Natural killer cell (primary cell): Measurements from ENCODE around the gene SH2D3A. TPM values are rescaled to one million over a fixed set of nuclear protein-coding genes. Genes with fewer than 3 reads are reported as not detected.

Experiments
- ATAC-seq, 3 donors: fragments of 150-1000 bp in 2 of 3; fragments of 200-7000 bp in 1 of 3; cut with Tn5 transposase; 1 replicate in 1 of 3; 2 replicates in 2 of 3; pipeline ENCODE4 v1.10.0; 2021; ENCODE audit warnings: mild to moderate bottlenecking in 2 of 3, moderate library complexity in 2 of 3
- DNase-seq, 2 donors: peaks; one replicate each; pipeline versions ENCODE4 v3.0.0 to v3.0.0-alpha.2; 2013 to 2021; ENCODE audit warnings: mixed read lengths in 1 of 2
- H3K27ac ChIP-seq: one replicate; pipeline ENCODE4 v1.5.1; 2013; ENCODE audit warnings: mild to moderate bottlenecking, low read length
- H3K27me3 ChIP-seq: one replicate; pipeline ENCODE4 v1.6.1; 2013; ENCODE audit warnings: low read length; ENCODE audit not compliant: control insufficient read depth, insufficient read depth
- H3K36me3 ChIP-seq: one replicate; pipeline ENCODE4 v1.6.1; 2013; ENCODE audit warnings: low read length; ENCODE audit not compliant: control insufficient read depth, insufficient read depth
- H3K4me1 ChIP-seq: one replicate; pipeline ENCODE4 v1.6.1; 2013; ENCODE audit warnings: low read length; ENCODE audit not compliant: control insufficient read depth, insufficient read depth
- H3K4me3 ChIP-seq: one replicate; pipeline ENCODE4 v1.5.1; 2013; ENCODE audit warnings: low read length
- H3K9me3 ChIP-seq: one replicate; pipeline ENCODE4 v1.6.1; 2013; ENCODE audit warnings: low read length; ENCODE audit not compliant: control insufficient read depth, insufficient read depth
- H3K27ac Mint-ChIP-seq, 2 donors: one replicate each; pipeline ENCODE4 v1.8.0; 2022; ENCODE audit warnings: mild to moderate bottlenecking in 2 of 2, mixed read lengths in 2 of 2, moderate library complexity in 1 of 2
- H3K27me3 Mint-ChIP-seq, 2 donors: one replicate each; pipeline ENCODE4 v1.8.0; 2022; ENCODE audit warnings: low read depth in 2 of 2, mixed read lengths in 2 of 2
- H3K36me3 Mint-ChIP-seq: one replicate; pipeline ENCODE4 v1.8.0; 2022; ENCODE audit warnings: mixed read lengths
- H3K4me1 Mint-ChIP-seq, 2 donors: one replicate each; pipeline ENCODE4 v1.8.0; 2022; ENCODE audit warnings: mixed read lengths in 2 of 2
- H3K4me3 Mint-ChIP-seq: one replicate; pipeline ENCODE4 v1.8.0; 2022; ENCODE audit warnings: mild to moderate bottlenecking, moderate library complexity, mixed read lengths
- H3K9me3 Mint-ChIP-seq, 2 donors: one replicate each; pipeline ENCODE4 v1.8.0; 2022; ENCODE audit warnings: mixed read lengths in 2 of 2
- WGBS: methylation state at CpG from one replicate; pipeline ENCODE4 v1.1.7; 2013; ENCODE audit warnings: missing lambda C conversion rate; ENCODE audit not compliant: insufficient coverage; 5-methylcytosine and 5-hydroxymethylcytosine counted together
- intact Hi-C: fragments of 100-400 bp; cut with micrococcal nuclease; formaldehyde crosslinking; loops from one replicate; pipeline ENCODE4 v1.14.2; 2022
- total RNA-seq, 4 donors: library from RNA; stranded (reverse); fragments of 120-200 nt in 1 of 4; gene quantifications; one replicate each; pipeline versions ENCODE4 v1.2.3 to v1.2.4, GENCODE V29; 2013 to 2022
- TF ChIP-seq, protein P1 (sequence below): fragments of 200-600 bp; IDR thresholded peaks from one replicate; pipeline ENCODE4 v1.8.0; 2022; ENCODE audit warnings: antibody characterized with exemption

Gene SH2D3A
- total RNA-seq, 3 donors from 2014 or later (not counting 1 experiment from before 2014, with no cell fraction given), result 14.6 to 20.1 (median 15.3) TPM

DNA sequence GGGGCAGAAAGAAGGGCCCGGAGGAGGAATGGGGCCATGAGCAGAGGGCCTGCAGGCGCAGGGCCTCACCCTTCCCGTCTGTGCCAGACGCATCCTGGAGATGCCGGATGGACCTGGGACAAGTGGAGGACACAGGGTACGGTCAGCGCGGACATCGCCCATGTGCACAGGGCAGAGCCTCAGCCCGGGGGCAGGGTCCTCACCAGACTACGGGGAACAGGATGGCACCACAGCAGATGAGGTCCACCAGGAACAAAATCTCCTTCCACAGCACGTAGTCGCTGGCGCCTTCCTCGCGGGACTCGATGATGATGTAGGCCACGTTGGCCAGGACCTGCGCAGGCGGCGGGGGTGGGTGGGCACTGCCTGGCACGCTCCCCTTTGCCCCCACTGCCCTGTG lies 35.4 kb downstream of the SH2D3A start:
- TF ChIP-seq, protein P1, sequence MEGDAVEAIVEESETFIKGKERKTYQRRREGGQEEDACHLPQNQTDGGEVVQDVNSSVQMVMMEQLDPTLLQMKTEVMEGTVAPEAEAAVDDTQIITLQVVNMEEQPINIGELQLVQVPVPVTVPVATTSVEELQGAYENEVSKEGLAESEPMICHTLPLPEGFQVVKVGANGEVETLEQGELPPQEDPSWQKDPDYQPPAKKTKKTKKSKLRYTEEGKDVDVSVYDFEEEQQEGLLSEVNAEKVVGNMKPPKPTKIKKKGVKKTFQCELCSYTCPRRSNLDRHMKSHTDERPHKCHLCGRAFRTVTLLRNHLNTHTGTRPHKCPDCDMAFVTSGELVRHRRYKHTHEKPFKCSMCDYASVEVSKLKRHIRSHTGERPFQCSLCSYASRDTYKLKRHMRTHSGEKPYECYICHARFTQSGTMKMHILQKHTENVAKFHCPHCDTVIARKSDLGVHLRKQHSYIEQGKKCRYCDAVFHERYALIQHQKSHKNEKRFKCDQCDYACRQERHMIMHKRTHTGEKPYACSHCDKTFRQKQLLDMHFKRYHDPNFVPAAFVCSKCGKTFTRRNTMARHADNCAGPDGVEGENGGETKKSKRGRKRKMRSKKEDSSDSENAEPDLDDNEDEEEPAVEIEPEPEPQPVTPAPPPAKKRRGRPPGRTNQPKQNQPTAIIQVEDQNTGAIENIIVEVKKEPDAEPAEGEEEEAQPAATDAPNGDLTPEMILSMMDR, result no peak
- peaks cover 10 to 17% of the 10 kb centered on the region in 2 donors for H3K4me1 Mint-ChIP-seq
- H3K4me3 Mint-ChIP-seq, result no peak overlapping the region
- no peaks in the 10 kb centered on the region for H3K9me3 Mint-ChIP-seq
- peaks cover 24% of the 10 kb centered on the region for H3K4me1 ChIP-seq
- H3K9me3 ChIP-seq, result no peaks in the 10 kb centered on the region
- no peak overlapping the region for H3K27ac ChIP-seq
- H3K27me3 Mint-ChIP-seq, result no peaks in the 10 kb centered on the region
- no peak overlapping the region for H3K4me3 ChIP-seq
- no peaks in the 10 kb centered on the region for H3K36me3 Mint-ChIP-seq
- peaks cover 27% of the 10 kb centered on the region for H3K36me3 ChIP-seq
- intact Hi-C loops, result no loop called here
- H3K27me3 ChIP-seq, result no peaks in the 10 kb centered on the region
- 91% methylated on average over 22 of the region's 22 CpGs for WGBS
- DNase-seq (no peak), ATAC-seq (no peak)
- H3K27ac Mint-ChIP-seq, result no peak overlapping the region

DNA sequence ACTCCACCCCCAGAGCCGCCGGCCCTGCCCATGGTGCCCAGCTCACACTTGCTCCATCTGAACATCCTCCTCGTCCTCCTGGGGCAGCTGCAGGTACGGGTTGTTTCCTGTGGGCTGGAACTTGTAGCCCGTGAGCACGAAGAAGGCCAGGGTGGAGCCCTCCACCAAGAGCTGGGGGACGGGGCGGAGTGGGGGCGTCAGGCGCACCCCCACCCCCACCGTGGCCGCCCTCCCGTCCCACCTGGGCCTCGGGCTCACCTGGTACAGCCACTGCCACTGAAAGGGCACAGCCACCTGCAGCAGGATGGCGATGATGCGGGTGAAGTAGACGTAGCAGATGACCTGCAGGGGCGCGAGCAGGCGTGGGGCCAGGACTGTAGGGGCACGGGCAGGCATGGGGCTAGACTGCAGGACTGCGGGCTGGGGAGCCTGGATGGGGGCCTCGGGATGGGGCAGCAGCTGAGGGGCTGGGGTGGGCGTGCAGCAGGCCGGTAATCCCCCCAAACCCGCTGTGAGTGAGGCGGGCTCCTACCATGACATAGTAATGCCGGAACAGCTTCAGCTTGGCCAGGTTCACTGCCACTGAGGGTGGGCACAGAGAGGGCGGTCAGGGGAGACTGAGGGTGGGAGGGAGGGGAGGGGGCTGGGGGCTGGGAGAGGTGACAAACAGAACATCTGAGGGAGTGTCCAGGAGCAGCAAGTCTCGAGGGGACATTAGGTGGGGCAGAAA lies 36.1 kb downstream of the SH2D3A start:
- no peak for ATAC-seq
- no peak overlapping the region for H3K4me3 Mint-ChIP-seq
- Histone ChIP-seq H3K27ac (no peak overlapping the region), H3K36me3 (peaks cover 27% of the 10 kb centered on the region), H3K4me3 (no peak overlapping the region), H3K9me3 (no peaks in the 10 kb centered on the region), H3K4me1 (peaks cover 17% of the 10 kb centered on the region), H3K27me3 (no peaks in the 10 kb centered on the region)
- peaks cover 3 to 9% of the 10 kb centered on the region in 2 donors for H3K4me1 Mint-ChIP-seq
- TF ChIP-seq, protein P1, result no peak
- intact Hi-C loops, result no loop called here
- no peaks in the 10 kb centered on the region for H3K27me3 Mint-ChIP-seq
- no peak overlapping the region for H3K27ac Mint-ChIP-seq
- no peaks in the 10 kb centered on the region for H3K9me3 Mint-ChIP-seq
- no peak for DNase-seq
- 94% methylated on average over 30 of the region's 30 CpGs for WGBS
- H3K36me3 Mint-ChIP-seq, result no peaks in the 10 kb centered on the region

DNA sequence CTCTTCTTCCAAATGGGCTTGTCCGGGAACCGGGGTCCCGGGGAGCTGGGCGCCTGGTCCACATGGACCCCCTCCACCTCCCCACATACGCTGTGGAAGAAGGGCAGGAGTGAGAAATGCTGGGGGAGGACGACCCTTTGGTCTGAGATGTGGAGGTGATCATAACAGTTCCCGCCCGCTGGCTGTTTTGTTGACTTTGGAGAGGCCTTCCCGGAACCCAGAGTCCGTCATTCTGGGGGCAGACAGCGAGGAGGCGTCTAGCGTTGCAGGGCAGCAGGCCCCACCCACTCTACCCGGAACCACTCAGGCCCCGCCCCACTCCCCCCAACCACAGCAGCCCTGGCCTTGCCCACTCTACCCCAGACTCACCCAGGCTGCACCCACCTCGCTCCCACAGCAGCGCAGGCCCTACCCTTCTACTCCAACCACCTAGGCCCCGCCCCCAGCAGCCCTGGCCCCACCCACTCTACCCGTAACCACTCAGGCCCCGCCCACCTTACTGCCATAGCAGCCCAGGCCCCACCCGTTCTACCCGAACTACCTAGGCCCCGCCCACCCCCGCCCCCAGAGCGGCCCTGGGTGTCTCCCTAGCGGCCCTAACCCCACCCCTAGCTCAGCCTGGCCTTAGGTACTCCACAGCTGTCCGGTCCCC lies 37.0 kb downstream of the SH2D3A start:
- Mint-ChIP-seq H3K27ac (no peak overlapping the region), H3K9me3 (no peaks in the 10 kb centered on the region), H3K4me1 (peaks cover 0 to 6% of the 10 kb centered on the region in 2 donors), H3K4me3 (no peak overlapping the region), H3K36me3 (no peaks in the 10 kb centered on the region), H3K27me3 (no peaks in the 10 kb centered on the region)
- Histone ChIP-seq H3K4me3 (no peak overlapping the region), H3K27me3 (no peaks in the 10 kb centered on the region), H3K36me3 (peaks cover 26% of the 10 kb centered on the region), H3K4me1 (peaks cover 9% of the 10 kb centered on the region), H3K9me3 (no peaks in the 10 kb centered on the region), H3K27ac (no peak overlapping the region)
- 89% methylated on average over 19 of the region's 27 CpGs for WGBS
- TF ChIP-seq, protein P1, result no peak
- ATAC-seq (peak; percentile 24 to 44 (median 44)), DNase-seq (peak in 1 of 2 donors; percentile 45)
- intact Hi-C loops, result no loop called here
